Trophoblast cell (in vitro differentiated cells and primary cell): ENCODE data around the gene CCDC146.
"Not testable (repeated sequence)": the region's sequence is repeated elsewhere in the genome, so short reads cannot be mapped to it uniquely, and the experiment has no call there.

Experiments
- DNase-seq, 2 donors: peaks; one replicate each; pipeline ENCODE4 v3.0.0-alpha.2; 2016
- H2AFZ ChIP-seq: 2 replicates; pipeline ENCODE4 v1.6.1; 2013; ENCODE audit warnings: low read length, moderate library complexity, mild to moderate bottlenecking; ENCODE audit not compliant: insufficient read depth, poor library complexity
- H2AK5ac ChIP-seq: 2 replicates; pipeline ENCODE4 v1.6.1; 2013; ENCODE audit warnings: mild to moderate bottlenecking, low read length
- H2BK120ac ChIP-seq: 2 replicates; pipeline ENCODE4 v1.6.1; 2013; ENCODE audit warnings: low read length, mild to moderate bottlenecking, moderate library complexity; ENCODE audit not compliant: insufficient read depth, poor library complexity
- H2BK12ac ChIP-seq: 2 replicates; pipeline ENCODE4 v1.6.1; 2013; ENCODE audit warnings: mild to moderate bottlenecking, low read length, moderate library complexity
- H2BK5ac ChIP-seq: 2 replicates; pipeline ENCODE4 v1.6.1; 2013; ENCODE audit warnings: low read length, low read depth, moderate library complexity, mild to moderate bottlenecking; ENCODE audit not compliant: poor library complexity
- H3K14ac ChIP-seq: 2 replicates; pipeline ENCODE4 v1.6.1; 2013; ENCODE audit warnings: mild to moderate bottlenecking, low read length
- H3K18ac ChIP-seq: 2 replicates; pipeline ENCODE4 v1.6.1; 2013; ENCODE audit warnings: mild to moderate bottlenecking, low read length
- H3K23ac ChIP-seq: 2 replicates; pipeline ENCODE4 v1.6.1; 2013; ENCODE audit warnings: low read length
- H3K27ac ChIP-seq: 2 replicates; pipeline ENCODE4 v1.5.1; 2013; ENCODE audit warnings: low read depth, mild to moderate bottlenecking, inconsistent platforms, low read length, moderate library complexity
- H3K27me3 ChIP-seq: 2 replicates; pipeline ENCODE4 v1.6.1; 2013; ENCODE audit warnings: inconsistent platforms, mild to moderate bottlenecking, low read length, moderate library complexity; ENCODE audit not compliant: insufficient read depth
- H3K36me3 ChIP-seq, 2 experiments: 1 replicate in 1 of 2; 2 replicates in 1 of 2; pipeline ENCODE4 v1.6.1; 2013; ENCODE audit warnings: low read length in 2 of 2, mild to moderate bottlenecking in 2 of 2, moderate library complexity in 1 of 2; ENCODE audit not compliant: insufficient read depth in 2 of 2, control insufficient read depth in 1 of 2
- H3K4ac ChIP-seq: 2 replicates; pipeline ENCODE4 v1.6.1; 2013; ENCODE audit warnings: low read depth, mild to moderate bottlenecking, low read length, moderate library complexity
- H3K4me1 ChIP-seq, 2 experiments: 1 replicate in 1 of 2; 2 replicates in 1 of 2; pipeline ENCODE4 v1.6.1; 2013; ENCODE audit warnings: low read length in 2 of 2, mild to moderate bottlenecking in 2 of 2, moderate library complexity in 1 of 2; ENCODE audit not compliant: insufficient read depth in 2 of 2, control insufficient read depth in 1 of 2
- H3K4me2 ChIP-seq: 2 replicates; pipeline ENCODE4 v1.6.1; 2013; ENCODE audit warnings: inconsistent platforms, mild to moderate bottlenecking, low read length, moderate library complexity
- H3K4me3 ChIP-seq: 2 replicates; pipeline ENCODE4 v1.5.1; 2013; ENCODE audit warnings: mild to moderate bottlenecking, low read depth, low read length, inconsistent platforms
- H3K79me1 ChIP-seq: one replicate; pipeline ENCODE4 v1.6.1; 2013; ENCODE audit warnings: low read length
- H3K79me2 ChIP-seq: 2 replicates; pipeline ENCODE4 v1.6.1; 2013; ENCODE audit warnings: low read length, mild to moderate bottlenecking; ENCODE audit not compliant: control insufficient read depth, insufficient read depth, poor library complexity
- H3K9ac ChIP-seq: 2 replicates; pipeline ENCODE4 v1.6.1; 2013; ENCODE audit warnings: mild to moderate bottlenecking, low read length
- H3K9me3 ChIP-seq: 2 replicates; pipeline ENCODE4 v1.6.1; 2013; ENCODE audit warnings: low read depth, mild to moderate bottlenecking, control low read depth, inconsistent platforms, low read length; ENCODE audit not compliant: insufficient read depth
- H4K12ac ChIP-seq: 2 replicates; pipeline ENCODE4 v1.6.1; 2013; ENCODE audit warnings: low read depth, mild to moderate bottlenecking, low read length, moderate library complexity
- H4K8ac ChIP-seq: 2 replicates; pipeline ENCODE4 v1.6.1; 2013; ENCODE audit warnings: low read depth, mild to moderate bottlenecking, low read length, moderate library complexity
- H4K91ac ChIP-seq: one replicate; pipeline ENCODE4 v1.6.1; 2013; ENCODE audit warnings: low read depth, mild to moderate bottlenecking, low read length, moderate library complexity
- WGBS: extraction: QIAGEN DNeasy Blood & Tissue Kit; methylation state at CpG from one replicate; pipeline ENCODE4 v1.1.7; 2013; ENCODE audit warnings: missing lambda C conversion rate; ENCODE audit not compliant: insufficient read length, insufficient coverage; ENCODE audit errors: extremely low coverage; 5-methylcytosine and 5-hydroxymethylcytosine counted together

CCDC146 gene

DNA sequence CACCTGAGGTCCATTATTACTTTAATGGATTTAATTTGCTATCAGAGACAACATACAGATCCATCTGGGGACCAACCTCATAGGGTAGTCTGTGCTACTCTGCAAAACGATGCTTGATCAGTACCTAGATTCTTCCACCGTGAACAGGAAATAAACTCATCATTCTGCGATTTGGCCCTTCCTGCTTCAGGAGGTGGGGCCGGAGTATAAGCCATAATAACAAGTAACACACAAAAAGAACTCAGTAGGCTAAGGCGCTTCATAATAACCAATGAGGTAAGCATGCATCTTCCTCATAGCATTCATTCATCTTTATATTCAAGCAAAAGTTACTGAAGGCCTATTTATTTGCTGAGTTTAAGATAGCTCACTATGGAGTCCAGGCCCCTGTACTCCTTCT, 42.8 kb upstream of the CCDC146 start:
- not testable (repeated sequence) for H4K8ac ChIP-seq, H3K36me3 ChIP-seq, H3K4me2 ChIP-seq, H4K91ac ChIP-seq, H2BK12ac ChIP-seq, H2AK5ac ChIP-seq, H2AFZ ChIP-seq, H3K79me1 ChIP-seq, H3K23ac ChIP-seq, H3K27ac ChIP-seq, H2BK5ac ChIP-seq, H3K18ac ChIP-seq, H3K4ac ChIP-seq, H3K9ac ChIP-seq, H3K14ac ChIP-seq, H4K12ac ChIP-seq, H3K9me3 ChIP-seq, H2BK120ac ChIP-seq, DNase-seq, H3K4me3 ChIP-seq, H3K4me1 ChIP-seq, H3K79me2 ChIP-seq, H3K27me3 ChIP-seq
- WGBS: no CpG with 5 or more reads among the region's 5 CpGs

- no CpG with 5 or more reads among the region's 2 CpGs for WGBS
- H3K4me2 ChIP-seq, DNase-seq, H3K4me3 ChIP-seq, H3K9me3 ChIP-seq, H3K27me3 ChIP-seq, H3K9ac ChIP-seq, H3K14ac ChIP-seq, H2BK120ac ChIP-seq, H4K12ac ChIP-seq, H2AK5ac ChIP-seq, H2AFZ ChIP-seq, H3K18ac ChIP-seq, H2BK12ac ChIP-seq, H3K23ac ChIP-seq, H3K4me1 ChIP-seq, H3K27ac ChIP-seq, H4K91ac ChIP-seq, H2BK5ac ChIP-seq, H4K8ac ChIP-seq, H3K79me2 ChIP-seq, H3K4ac ChIP-seq, H3K36me3 ChIP-seq, H3K79me1 ChIP-seq: not testable (repeated sequence)
Observed at GRCh38 chr7:77080236-77080635, 42.2 kb upstream of the CCDC146 start.

DNA sequence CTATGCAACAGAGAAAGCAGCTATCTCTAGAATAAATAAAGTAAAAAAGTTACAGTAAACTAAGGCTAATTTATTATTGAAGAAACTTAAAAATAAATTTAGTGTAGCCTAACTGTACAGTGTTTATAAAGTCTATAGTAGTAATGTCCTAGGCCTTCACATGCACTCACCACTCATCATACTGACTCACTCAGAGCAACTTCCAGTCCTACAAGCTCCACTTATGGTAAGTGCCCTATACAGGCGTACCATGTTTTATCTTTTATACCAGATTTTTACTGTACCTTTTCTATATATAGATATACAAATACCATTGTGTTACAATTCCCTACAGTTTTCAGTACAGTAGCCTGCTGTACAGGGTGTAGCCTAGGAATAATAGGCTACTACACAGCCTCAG, 40.2 kb upstream of the CCDC146 start:
- not testable (repeated sequence) for H2BK120ac ChIP-seq, H3K18ac ChIP-seq, H3K36me3 ChIP-seq, H4K12ac ChIP-seq, H4K8ac ChIP-seq, H3K79me2 ChIP-seq, H2AFZ ChIP-seq, H3K4me3 ChIP-seq, DNase-seq, H2BK12ac ChIP-seq, H2AK5ac ChIP-seq, H3K27me3 ChIP-seq, H3K4me1 ChIP-seq, H3K27ac ChIP-seq, H2BK5ac ChIP-seq, H3K4me2 ChIP-seq, H3K14ac ChIP-seq, H3K4ac ChIP-seq, H3K9me3 ChIP-seq, H3K23ac ChIP-seq, H4K91ac ChIP-seq, H3K9ac ChIP-seq, H3K79me1 ChIP-seq
- WGBS: no CpG with 5 or more reads among the region's 1 CpG

DNA sequence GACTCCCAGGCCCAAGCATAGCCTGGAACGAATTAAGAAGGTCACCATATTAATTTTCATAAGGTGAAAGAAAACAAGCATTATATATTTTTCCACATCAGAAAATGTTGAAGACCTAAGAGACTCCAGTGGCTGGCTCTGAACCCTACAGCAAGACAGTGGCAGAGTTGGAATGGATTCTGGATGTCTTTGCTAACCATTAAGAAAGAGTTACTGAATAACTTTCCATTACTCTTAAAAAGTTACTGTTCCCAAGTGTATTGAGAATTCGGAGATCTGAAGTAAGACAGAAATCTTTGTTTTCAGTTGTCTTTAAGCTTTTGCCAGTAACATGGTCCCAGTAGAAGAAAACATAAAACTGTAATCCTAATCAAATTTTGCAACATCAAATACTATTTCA, 30.1 kb upstream of the CCDC146 start:
- no CpG with 5 or more reads among the region's 2 CpGs for WGBS
- H3K36me3 ChIP-seq, H3K79me1 ChIP-seq, H3K9me3 ChIP-seq, H3K14ac ChIP-seq, H2AFZ ChIP-seq, H3K79me2 ChIP-seq, H2BK120ac ChIP-seq, H4K12ac ChIP-seq, H3K9ac ChIP-seq, H3K4ac ChIP-seq, H2BK12ac ChIP-seq, H3K23ac ChIP-seq, H3K4me1 ChIP-seq, H4K91ac ChIP-seq, H2AK5ac ChIP-seq, H2BK5ac ChIP-seq, H3K27ac ChIP-seq, H3K27me3 ChIP-seq, H3K4me2 ChIP-seq, H3K18ac ChIP-seq, H3K4me3 ChIP-seq, H4K8ac ChIP-seq, DNase-seq: not testable (repeated sequence)
